HG03571 (cell line): ENCODE results near the gene CASZ1.

Experiments used
- ATAC-seq: cut with Tn5 transposase; IDR thresholded peaks from one replicate; pipeline ENCODE4 v1.9.1; 2021; ENCODE audit not compliant: unreplicated experiment

CASZ1 gene

GRCh38 chr1:10589074-10589473, 207.4 kb downstream of the CASZ1 start:
- ATAC-seq = no peak

GRCh38 chr1:10588640-10589039, 207.8 kb downstream of the CASZ1 start:
- no peak for ATAC-seq
